B cell (primary cell): Measurements from ENCODE around the gene ARFGAP2.

Experiments
- CTCF ChIP-seq: fragments of 200-600 bp; IDR thresholded peaks from one replicate; pipeline ENCODE4 v1.8.0; 2022; ENCODE audit warnings: antibody characterized with exemption, mild to moderate bottlenecking
- EZH2 ChIP-seq: IDR thresholded peaks from 2 replicates; pipeline ENCODE4 v1.6.1; 2012; ENCODE audit warnings: borderline replicate concordance, low read depth, mild to moderate bottlenecking, moderate library complexity, low read length; ENCODE audit not compliant: insufficient read depth, poor library complexity, severe bottlenecking

DNA sequence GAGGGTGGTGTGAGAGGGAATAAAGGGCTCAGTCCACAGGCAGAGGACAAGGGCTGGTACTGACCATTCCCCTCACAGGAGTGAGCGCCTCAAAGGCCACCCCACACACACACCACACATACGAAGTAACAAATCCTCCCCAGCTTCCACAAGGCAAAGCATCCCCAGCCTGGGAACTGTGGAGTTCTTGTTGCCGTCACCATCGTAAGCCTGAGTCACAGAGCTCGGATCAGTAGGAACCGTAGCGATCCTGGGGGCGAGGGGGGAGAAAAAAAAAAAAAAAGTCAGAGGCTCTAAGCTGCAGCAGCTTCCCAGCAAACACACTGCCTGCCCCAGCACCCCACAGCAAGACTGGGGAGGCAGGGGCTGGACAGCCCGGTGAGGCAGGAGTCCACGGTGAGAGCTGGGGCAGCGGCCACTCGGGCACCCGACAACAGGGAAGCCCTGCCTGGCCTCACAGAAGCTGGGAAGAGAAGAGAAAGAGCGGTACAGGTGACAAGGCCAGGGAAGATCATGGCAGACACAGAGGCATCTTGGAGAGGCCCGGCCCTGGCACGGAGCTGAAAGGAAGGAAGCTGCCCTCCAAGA lies 11.3 kb downstream of the ARFGAP2 start:
- TF ChIP-seq CTCF (no peak), EZH2 (no peak)
